HG03103 (cell line): ENCODE data around the gene MYO5B.

ENCODE experiments used
- ATAC-seq: cut with Tn5 transposase; IDR thresholded peaks from one replicate; pipeline ENCODE4 v1.9.1; 2021; ENCODE audit warnings: low read depth; ENCODE audit not compliant: unreplicated experiment

MYO5B gene

GRCh38 chr18:49934457-49934856 is 260.5 kb downstream of the MYO5B start:
- ATAC-seq = no peak

DNA sequence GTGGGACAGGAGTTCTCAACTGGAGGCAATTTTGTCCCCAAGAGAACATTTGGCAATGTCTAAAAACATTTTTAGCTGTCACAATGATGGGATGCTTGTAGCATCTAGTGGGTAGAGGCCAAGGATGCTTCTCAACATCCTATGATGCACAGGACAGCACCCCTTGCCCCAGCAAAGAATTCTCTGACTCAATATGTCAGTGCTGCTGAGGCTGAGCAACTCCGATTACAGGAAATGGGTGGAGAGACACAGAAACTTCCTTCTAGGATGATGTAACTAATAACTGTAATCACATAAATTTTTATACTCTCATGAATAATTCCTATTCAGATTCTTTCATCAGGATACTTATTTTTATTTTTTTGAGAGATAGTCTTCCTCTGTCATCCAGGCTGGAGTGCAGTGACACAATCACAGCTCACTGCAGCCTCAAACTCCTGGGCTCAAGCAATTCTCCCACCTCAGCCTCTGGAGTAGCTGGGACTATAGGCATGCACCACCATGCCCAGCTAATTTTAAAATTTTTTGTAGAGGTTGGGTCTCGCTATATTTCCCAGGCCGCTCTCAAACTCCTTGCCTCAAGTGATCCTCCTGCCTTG is 261.3 kb downstream of the MYO5B start:
- ATAC-seq = no peak

GRCh38 chr18:49931760-49932159 is 263.2 kb downstream of the MYO5B start:
- no peak for ATAC-seq

DNA sequence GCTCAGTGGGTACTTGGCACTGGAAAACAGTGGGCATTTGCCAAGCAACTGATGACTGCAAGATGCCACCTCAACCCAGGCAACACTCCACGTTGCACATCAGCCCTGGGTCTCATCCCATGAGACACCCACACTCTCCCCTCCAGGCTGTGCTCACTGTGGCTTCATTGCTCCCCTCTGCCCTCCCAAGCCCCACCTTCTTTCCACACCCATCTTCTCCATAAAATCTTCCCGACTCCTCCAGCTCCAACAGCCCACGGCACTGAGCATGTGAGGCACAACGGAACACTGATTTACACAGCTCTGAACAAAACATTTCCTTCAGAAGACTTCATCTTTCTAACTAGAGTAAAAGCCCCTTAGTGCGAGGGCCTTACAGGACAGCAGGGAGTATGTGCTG is 263.8 kb downstream of the MYO5B start:
- ATAC-seq = no peak

GRCh38 chr18:49926106-49926745 is 268.7 kb downstream of the MYO5B start:
- no peak for ATAC-seq

DNA sequence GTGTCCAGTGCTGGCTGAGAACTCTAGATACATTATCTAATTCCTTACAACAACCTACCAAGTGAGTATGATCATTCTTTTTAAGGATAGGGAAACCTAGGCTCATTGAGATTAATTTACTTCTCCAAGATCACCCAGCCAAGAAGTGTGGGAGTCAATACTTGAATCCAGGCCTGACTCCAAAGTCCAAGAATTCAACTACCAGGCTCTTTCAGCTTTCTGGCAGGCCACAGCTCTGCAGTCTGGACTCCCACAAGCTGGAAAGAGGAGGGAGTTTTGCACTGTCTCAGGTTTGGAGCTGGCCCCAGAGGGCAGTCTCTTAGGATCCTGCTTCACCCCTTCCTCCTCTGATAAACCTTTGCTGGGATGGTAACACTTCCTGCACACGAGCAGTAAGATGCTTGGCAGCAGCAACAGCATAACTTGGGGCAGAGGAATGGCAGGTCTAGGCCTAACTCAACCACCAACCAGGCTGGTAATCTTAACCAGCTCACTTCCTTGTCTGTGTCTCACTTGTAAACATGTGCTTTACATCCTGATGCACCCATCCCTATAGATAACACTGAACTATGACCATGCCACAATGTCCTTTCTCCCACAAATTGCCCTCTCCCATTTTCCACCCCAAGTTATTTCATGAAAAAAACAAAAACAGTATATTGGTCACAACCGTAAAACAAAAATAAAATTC is 270.5 kb downstream of the MYO5B start:
- ATAC-seq = no peak

DNA sequence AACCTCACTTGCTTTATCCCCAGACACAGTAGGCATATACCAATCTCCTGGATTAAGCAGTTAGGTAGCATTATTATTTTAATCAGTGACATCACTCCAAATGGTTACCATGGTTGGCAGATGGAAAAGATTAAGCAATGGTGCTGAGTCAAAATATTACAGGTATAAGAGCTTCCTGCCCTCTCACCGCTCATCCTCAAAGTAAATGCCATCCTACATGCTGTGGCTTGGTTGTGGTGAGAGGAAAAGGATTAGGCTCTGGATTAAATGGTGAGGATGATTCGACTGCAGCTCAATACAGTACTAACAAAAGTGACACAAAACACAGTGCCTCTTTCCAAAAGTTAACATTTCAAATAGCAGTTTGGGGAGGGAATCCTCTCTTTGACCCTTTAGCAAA is 272.7 kb downstream of the MYO5B start:
- ATAC-seq = no peak

- no peak for ATAC-seq
These were observed 273.5 kb downstream of the MYO5B start for GRCh38 chr18:49921318-49921985.

DNA sequence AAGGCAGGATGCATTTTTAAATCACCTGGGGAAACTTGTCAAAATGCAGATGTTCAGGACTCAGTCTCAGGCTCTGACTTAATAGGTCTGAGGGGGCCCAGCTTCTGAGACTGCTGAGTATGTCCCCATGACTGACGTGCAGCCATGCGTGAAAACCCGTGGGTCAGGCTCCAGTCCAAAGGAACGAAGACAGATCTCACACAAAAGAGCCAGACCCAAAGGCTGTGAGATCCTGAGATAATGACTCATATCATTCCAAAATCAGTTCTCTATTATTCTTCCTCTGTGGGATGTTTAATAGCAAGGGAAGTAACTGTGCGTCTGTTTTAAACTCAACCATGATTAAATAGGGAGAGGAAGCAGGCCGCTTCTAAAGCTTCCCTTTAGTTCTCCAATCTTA is 274.2 kb downstream of the MYO5B start:
- no peak for ATAC-seq

DNA sequence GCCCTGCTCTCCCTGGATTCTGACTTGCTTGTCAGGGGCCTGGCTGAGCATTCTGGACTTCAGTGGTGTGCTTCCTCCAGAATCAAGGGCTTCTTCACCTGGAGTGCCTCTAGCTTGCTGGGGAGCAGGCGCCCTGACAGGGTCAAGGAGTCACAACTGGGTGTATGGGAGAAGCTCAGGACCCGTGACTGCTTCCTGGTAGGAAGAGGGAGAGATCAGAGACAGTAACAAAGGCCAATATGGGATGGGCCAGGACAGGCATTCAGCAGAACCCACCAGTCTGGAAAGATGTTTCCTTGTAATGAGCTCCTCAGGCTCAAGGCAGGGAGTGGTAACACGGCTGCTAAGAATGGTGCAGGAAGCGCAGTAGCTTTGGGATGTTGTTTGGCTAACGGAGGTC is 277.2 kb downstream of the MYO5B start:
- ATAC-seq = no peak

DNA sequence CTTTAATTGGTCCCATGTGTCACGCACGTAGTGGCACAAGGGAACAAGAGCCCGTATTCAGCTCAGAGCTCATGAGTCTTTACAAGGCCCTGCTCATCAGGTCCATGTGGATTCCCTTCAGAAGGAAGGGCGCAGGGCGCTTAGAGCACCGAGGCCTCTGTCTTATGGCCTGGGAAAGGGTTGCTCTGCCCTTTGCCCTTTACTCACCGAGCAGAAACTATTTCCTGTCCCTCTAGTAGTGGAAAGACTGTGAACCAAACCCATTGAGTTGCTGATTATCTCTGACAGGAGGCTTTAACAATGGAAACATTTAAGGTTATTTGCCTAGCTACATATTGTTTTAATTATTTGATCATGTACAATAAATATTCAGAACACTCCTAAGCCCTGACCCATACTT is 279.6 kb downstream of the MYO5B start:
- no peak for ATAC-seq

DNA sequence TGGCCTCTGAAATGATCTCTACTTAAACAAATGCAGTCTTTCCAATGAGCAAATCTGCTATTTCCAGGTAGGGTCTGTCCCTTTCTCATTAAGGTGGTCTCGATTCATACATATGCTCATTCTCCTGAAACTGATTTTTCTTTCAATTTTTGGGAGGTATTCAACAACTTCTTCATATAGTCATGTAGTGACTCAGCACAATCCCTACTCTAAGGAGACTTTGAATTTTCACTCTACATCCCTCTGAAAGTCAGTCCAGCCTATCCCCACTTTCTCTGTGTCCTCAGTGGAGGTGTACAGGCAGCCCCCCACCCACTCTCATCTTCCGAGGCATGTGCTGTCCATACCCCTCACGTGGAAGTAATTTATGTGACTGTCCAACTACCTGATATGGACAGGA is 281.7 kb downstream of the MYO5B start:
- ATAC-seq = no peak

DNA sequence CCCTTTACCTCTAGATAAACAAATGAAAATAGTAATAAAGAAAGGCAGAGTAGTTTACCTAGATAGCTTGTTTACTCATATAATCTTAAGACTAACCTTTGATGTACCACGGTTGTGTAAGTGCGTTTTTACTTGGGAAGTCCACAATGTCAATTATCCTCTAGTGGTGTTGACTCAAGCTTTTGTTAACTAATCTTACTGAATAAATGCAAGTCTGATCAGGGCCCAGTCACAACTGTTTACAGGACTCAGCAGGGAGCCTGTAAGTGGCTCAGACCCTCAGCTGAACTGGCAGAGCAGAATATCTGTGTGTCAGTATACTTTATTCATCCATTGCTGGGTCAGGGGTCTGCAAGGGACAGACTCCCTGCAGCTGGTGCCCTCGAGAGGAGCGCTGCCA is 283.5 kb downstream of the MYO5B start:
- ATAC-seq = no peak

DNA sequence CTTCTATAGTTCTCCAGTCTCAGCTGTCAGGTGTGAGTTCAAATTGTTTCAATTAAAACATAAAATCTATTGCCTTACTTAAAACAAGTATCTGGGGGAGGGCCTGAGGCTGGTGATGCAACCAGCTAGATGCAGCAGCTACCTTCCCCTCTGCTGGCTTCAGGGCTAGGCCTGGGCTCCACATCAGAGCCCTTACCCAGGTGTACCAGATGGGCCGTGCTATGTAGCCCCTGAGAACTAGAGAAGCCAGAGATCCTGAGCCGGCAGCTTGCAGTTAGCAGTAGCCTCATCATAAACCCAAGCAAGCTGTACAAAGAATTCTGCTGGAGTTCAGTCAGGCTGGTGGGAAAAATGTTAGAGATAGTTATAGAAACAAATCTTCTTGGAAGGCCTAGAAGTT is 284.0 kb downstream of the MYO5B start:
- no peak for ATAC-seq

DNA sequence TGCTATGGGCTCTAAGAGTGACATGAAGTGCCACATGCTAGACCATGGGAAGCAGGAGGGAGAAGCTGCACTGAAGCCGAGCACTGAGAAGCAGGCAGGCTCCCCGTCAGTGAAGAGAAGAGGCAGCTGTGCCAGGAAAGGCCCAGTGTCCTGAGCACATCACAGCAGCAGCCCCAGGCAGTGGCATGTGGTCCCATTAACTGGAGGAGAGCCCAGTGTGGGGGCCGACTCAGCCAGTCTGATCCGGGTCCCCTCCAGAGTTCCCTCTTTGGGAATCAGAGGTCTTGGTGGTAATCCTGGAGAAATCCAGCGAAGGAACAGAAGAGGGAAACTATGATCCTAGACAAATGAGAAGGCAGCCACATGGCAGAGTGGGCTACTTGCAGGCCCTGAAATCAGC is 284.9 kb downstream of the MYO5B start:
- ATAC-seq = no peak

DNA sequence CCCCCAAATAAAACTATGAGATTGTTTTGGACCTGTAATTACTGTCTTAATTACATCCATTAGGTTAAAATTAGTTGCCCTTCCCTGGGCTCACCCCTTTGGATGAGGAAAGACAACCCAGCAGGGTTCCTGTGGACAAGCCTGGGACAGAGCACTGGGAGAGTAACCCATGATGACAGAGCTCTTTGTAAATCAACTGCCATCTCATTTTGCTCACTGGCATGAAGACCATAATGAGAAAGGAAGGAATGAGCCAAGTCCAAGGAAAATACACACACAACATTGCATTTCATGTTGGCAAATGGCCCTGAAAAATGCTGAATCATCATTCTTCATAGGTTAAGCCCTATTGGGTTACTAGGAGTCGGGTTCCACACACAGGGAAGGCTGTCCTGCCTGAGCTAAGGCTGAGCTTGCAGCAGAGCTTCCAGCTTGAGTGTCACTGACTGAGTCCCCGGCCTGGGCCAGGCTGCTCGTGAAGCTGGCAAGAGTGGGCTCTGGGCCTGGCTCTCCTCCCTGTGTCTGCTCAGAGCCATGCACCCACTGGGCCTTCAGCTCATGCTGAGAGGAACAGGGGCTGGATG is 287.5 kb downstream of the MYO5B start:
- ATAC-seq = no peak

DNA sequence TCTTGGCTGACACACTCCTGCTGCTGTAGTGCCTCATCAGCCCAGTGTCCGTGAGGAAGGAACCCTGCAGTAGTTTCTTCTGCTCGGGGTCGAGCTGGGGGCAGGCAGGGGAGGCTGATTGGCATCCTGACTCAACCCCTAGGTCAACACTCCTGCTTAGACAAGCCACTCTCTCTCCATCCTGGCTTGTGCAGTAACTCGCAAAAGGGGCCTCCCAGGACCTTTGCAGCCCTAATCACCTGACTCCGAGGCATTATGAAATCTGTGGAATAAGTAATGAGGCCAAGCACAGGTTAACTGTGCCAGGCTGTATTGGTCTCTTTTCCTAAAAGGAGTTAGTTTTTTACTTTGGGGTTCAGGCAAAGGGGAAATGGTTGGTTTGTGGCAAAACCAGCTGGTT is 289.2 kb downstream of the MYO5B start:
- ATAC-seq = no peak

- no peak for ATAC-seq
These were observed 289.9 kb downstream of the MYO5B start for GRCh38 chr18:49904871-49905555.

DNA sequence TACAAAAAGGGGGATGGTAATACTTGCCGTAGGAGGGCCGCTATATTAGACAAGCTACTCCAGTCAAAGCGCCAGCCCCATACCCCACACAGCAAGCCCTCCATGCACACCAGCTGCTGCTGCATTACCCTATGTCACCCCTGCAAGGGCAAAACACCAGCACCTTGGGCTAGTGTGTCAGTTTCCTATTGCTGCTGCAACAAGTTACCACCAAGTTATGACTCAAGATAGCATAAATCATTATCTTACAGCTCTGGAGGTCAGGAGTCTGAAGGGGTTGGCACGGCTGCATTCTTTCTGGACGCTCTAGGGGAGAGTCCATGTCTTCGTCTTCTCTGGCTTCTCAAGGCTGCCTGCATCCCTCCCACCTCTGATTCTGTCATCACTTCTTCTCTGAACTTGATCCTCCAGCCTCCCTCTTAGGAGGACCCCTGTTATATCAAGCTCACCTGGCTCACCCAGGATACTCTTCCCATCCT is 293.0 kb downstream of the MYO5B start:
- ATAC-seq = no peak

GRCh38 chr18:49899657-49900330 is 295.2 kb downstream of the MYO5B start:
- ATAC-seq = no peak
